HT1080 (cell line): ENCODE measurements around the gene NAPA. TPM values are rescaled to one million over a fixed set of nuclear protein-coding genes. Genes with fewer than 3 reads are reported as not detected.

Experiments used
- DNase-seq: peaks from one replicate; pipeline ENCODE4 v3.0.0-alpha.2; 2015; ENCODE audit warnings: low read depth
- polyA plus RNA-seq, 2 experiments: library from polyadenylated mRNA; depleted of rRNA; stranded (reverse); fragments of >200 nt; gene quantifications; 2 replicates each; pipeline ENCODE4 v1.2.3, GENCODE V29; 2015
- total RNA-seq: library from RNA; depleted of rRNA; stranded (reverse); fragments of >200 nt; shearing (Covaris generic); gene quantifications from 2 replicates; pipeline ENCODE4 v1.2.3, GENCODE V29; 2014; rRNA removed

Gene NAPA
- total RNA-seq: 74.4 and 89.0 TPM in 2 replicates
- 68.4 and 74.2 TPM in 2 replicates for polyA plus RNA-seq (2015; cell fraction: cytosol; rRNA removed)
- polyA plus RNA-seq (2015; cell fraction: nucleus; rRNA removed): 53.0 and 53.5 TPM in 2 replicates

DNA sequence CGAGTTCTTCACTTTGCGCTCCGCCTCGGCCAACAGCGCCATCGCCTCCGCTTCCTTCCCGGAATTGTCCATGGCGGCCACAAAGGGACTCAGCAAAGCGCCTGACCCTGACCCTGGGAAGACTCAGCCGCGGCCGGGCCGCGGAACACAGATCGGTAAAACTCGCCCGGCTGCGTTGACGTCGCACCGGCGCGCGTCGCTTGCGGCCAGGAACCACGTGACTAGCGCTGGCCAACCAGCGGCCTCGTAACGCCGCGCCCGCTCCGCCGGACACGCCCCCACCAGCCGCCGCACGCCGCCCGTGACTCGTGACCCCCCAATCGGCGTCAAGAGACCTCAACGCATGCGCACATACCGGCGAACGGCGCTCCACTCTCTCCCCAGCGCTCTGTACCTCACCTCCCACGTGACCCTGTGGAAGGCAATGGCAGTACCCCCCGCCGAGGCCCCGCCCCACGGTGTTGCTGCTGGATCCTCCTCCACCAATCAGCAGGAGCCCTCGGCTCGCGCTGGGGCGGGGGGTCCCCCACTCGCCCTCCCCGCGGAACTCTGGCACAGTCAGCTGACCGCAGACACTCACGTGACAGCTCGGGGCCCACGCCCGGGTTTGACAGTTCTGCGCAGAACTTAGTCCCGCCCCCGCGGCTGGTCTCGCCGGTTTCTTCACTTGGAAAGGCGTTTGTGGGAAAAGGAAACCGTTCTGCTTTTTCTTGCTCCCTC, at the start of gene NAPA:
Gene NAPA, minus strand, starts transcription at position 195 of the 720 bp plus-strand sequence. Its CDS starts 123 bp downstream, at position 72.
- DNase-seq: peak; percentile 100

DNA sequence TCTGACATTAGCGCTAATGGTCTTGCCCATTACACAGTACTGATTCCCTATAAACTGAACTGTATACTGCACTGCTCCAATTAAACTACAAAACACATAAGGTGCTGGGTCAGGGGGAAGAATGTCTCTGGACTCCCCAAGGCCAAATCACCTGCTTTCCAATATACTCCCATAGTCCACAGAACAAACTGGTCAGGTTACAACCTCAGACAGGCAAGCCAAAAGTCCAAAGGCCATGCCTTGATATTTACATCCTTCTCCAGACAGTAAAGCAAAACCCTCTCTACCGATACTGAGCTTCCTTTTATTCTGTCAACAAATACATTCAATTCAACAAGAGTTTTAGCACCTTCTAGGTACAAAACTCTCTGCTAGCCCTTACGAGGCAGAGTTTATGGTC, 49.2 kb upstream of the NAPA start:
- no peak for DNase-seq

DNA sequence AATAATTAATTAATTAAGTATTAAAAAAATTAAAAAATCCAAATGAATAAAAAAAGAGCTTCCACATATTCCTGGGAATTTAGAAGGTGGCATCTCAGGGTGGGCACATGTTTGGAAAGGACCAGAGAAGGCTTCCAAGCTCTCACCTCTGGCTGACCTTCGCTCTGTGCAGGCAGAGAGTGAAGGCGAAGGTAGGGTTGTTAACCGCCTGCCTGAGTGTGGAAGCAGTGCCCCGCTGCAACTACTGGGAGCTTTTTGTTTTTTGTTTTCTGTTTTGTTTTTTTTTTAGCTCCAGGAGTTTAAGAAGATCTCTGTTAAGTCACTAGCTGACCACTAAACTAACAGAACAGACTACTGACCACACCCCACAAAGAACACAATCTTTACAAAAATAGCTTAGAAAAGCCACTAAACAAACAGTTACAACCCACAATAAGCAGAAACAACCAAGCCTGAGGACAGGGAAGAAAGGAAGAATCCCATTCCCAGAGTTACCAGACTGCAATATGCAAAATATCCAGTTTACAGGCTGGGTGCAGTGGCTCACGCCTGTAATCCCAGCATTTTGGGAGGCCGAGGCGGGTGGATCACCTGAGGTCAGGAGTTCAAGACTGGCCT, 46.7 kb upstream of the NAPA start:
- no peak for DNase-seq

DNA sequence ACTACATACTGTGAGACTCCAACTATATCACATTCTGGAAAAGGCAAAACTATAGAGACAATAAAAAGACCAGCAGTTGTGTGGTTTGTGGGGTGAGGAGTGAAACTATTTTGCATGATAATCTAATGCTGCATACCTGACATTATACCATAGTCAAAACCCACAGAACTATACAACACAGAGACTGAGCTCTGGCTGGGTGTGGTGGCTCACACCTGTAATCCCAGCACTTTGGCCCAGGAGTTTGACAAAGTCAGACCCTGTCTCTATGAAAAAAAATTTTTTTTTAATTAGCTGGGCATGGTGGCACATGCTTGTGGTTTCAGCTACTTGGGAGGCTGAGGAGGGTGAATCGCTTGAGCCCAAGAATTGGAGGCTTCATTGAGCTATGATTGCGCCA, 46.1 kb upstream of the NAPA start:
- no peak for DNase-seq

DNA sequence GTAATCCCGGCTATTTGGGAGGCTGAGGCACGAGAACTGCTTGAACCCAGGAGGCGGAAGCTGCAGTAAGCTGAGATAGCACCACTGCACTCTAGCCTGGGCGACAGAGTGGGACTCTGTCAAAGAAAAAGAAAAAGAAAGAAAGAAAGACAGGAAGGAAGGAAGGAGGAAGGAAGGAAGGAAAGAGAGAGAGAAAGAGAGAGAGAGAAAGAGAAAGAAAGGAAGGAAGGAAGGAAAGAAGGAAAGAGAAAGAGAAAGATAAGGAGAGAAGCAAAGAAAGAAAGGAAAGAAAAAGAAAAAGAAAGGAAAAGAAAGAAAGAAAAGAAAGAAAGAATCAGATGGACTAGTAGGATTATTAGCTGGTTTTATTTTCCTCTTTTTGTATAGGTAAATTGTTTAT, 35.3 kb upstream of the NAPA start:
- no peak for DNase-seq

DNA sequence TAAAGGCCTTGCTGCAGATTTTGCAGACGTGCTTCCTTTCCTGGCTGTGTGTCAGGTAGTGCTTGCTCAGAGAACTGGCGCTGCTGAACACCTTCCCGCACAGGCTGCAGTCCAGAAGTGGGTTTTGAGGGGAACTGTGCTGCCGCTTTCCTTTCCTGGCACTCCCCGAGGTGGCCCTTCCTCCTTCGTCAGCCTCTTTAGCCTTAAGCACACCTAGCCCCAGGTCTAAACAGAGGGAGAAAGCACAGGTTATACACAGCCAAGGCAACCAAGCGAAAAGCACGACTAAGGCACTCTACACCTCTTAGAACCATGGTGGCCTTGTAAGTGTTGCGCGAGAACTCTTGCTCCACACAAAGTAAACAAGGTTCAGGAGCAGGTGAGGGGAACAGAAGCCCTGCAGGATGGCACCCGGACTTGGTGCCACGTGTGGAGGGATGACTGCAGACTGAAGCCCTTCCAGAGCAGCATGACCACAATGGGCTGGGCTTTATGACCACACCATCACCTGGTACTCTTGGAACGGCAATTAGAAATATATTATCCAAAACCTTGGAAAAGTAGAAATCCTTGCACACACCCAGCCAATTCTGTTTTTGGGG, 34.5 kb upstream of the NAPA start:
- no peak for DNase-seq

DNA sequence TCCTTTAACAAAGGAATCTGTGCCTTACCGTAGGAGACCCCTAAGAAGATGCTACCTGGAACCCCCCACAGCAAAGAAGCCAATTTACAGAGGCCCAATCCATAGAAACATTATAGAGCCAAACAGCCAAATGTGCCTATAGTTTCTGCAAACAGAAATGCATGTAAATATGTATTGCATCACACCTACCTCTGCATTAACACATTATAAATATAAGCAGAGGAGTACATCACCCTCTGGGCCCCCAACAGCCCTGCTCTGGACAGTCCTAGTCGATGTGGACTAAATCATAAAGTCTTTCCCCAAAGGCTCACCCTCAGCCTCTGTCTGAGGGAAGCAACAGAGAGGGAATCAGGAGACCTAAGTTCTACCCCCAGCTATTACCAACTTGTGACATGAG, 32.3 kb upstream of the NAPA start:
- no peak for DNase-seq

DNA sequence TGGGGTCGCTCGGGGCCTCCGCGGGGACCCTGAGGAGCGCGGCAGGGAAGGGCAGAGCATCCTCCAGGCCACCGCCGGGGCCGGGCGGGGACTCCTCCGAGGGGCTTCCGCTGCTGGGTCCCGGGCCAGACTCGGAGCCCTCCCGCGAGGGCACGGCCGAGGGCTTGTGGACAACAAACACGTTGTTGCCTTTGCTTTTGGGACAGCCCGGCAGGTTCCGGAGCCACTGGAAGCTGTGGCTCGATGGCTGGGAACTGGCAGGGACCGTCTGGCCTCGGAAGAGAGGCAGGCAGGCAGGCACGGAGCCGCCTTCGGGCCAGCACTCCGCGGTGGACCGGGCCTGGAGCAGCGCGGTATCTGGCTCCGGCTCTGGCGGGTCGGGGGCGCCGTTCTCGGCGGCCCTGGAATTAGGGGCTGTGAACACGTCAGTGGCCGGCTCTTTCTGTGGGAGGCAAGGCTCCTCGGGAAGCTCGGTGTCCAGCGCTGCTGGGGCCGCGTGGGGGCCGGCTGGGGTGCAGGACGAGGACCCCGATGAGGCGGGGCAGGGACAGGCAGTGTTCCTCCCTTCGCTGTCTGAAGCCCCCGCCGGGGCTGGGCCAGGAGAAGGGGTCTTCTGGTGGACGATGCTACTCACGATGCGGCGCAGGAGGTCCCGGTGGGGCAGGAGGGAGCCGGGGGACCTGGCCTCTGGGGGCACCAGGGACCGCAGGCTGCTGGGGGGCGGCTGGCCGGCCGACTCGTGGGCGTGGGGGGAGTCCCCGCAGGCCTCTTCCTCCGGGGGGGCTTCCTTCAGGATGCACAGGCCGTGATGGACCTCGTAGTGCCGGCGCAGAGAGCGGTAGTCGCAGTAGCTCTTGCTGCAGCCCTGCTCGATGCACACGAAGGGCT, 30.4 kb upstream of the NAPA start:
- DNase-seq: no peak

DNA sequence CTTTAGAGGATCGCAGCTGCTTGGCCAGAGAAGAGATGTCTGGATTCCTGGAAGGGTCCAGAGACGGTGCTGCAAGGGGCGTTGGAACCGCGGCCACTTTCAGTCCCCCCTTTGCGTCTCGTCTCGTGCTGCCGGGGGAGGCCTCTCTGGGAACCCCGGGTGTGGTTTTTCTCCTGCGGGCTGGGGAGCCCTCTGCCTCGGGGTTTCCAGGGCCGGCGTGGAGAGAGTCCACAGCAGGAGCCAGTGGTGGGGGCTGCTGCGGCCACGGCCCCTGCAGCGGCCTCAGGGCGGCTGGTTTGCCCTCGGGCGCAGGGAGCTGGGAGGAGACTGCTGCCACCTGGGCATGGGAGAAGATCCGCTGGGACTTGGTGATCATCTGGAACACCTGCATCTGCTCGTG, 29.6 kb upstream of the NAPA start:
- no peak for DNase-seq

DNA sequence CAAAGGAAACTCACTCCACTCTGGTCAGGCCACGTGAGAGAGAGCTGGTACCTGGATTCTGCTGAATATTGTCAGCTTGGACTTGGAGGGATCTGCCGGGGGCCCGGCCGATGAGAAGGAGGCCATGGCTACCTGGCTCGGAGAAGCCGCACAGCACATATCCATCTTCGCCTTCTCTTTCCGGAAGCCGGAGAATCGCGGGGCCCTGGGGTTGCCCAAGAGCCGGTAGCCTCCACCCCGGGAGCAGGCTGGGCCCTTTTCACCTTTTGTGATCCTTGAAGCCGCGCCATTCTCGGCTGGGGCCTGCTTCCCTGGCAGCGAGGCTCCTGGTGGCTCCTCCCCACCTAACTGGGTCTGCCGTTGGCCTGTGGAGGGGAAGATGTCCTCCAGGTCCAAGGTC, 29.2 kb upstream of the NAPA start:
- no peak for DNase-seq

DNA sequence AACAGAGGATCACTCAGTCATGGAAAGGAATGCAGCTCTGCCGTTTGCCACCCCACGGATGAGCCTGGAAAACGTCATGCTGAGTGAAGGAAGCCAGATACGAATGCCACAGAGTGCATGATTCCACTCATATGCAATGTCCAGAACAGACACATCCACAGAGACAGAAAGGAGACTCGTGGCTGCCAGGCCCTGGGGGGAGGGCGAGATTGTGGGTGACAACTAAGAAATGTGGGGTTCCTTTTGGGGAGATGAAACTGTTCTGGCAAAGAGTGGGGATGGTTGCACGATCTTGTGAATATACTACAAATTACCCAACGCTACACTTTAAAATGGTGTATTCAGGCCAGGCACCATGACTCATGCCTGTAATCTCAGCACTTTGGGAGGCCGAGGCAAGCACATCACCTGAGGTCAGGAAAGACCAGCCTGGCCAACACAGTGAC, 27.2 kb upstream of the NAPA start:
- DNase-seq: no peak

DNA sequence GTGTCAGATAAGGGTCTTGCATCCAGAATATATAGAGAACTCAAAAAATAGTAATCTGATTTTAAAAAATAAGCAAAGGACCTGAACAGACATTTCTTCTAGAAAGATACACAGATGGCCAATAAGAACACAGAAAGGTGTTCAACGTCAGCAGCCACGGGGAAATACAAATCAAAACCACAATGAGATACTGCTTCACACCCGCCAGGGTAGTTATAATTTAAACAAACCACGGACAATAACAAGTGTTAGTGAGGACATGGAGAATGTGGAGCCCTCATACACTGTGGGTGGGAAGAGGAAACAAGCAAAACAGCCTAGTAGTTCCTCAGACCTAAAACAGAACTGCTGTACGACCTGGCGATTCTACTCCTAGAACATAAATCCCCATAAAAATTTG, 26.7 kb upstream of the NAPA start:
- DNase-seq: no peak

DNA sequence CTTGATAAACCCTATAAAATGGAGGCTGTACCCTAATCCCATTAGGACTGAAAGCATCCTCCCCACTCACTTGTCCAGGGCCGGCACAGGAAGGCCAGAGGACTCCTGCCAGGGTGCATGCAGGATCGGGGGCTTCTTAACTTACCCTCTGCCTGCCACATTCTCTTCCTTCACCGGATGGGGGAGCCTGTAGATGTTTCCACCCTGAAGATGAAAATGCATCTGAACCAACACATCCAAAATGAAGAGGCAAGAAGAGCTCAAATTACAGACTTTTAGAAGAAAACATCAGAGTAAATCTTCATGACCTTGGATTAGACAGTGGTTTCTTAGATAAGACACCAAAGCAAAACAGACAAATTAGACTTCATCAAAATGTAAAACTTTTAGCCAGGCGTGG, 25.9 kb upstream of the NAPA start:
- DNase-seq: peak; percentile 20

DNA sequence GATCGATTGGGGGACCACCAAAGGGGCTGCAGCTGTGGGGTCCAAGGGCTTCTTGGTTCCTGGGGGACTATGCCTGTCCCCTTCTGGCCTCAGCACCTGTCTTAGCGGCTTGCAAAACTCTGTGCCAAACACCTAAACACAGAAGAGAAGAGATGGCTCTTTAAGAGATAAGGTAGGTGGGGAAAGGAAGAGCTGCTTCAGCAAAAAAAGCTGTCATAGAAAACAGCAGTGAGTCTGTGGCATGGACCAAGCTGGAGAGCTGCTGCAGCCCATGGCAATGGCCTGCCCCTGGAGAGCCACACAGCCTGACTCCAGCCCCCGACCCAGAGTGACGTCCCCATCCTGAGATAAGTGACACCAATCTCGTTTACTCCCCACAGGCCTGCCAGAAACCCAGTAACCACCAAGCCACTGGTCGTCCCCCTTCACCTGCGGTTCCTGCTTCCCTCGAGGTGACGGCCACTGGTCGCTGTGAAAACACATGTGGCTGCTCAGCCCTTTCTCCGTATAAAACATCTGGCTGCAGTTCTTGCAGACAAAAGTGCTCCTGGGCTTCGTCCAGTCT, 25.0 kb upstream of the NAPA start:
- no peak for DNase-seq

DNA sequence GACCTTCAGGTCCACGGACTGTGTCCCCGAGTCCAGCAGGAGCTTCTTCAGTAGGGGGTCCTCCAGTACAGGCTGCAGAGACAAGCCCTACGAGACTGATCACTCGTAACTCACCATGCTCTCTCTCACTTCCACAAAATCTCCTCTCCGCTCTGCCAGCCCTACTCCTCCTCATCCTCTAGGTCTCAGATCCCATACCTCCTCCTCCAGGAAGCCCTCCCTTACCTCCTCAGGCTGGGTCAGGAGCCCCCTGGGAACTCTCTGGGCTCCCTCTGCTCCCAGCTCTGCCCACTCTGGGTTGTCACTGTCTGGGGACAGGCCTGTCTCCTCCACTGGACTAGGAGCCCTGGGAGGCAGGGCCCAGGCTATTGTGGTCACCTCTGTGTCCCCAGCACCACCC, 23.9 kb upstream of the NAPA start:
- DNase-seq: no peak

DNA sequence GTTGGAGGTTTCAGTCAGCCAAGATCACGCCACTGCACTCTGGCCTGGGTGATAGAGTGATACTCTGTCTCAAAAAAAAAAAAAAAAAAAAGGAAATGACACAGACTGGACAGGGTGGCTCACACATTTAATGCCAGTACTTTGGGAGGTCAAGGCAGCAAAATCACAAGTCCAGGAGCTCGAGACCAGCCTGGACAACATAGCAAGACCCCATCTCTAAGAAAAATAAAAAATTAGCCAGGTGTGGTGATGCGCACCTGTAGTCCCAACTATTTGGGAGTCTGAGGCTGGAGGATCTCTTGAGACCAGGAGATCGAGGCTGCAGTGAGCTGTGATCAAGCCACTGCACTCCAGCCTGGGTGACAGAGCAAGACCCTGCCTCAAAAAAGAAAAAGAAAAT, 22.6 kb upstream of the NAPA start:
- no peak for DNase-seq

DNA sequence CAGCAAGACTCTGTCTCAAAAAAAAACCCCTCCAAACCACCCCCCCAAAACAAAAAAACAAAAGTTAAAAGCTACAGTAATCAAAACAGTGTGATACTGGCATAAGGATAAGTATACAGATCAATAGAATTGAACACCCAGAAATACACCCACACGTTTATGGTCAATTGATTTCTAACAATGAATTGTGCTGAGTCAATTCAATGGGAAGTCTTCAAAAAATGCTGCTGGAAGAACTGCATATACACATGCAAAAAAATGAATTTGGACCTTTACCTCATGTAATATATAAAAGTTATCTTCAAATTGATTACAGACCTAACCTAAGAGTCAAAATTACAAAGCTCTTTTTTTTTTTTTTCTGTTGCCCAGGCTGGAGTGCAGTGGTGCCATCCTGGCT, 19.8 kb upstream of the NAPA start:
- DNase-seq: no peak

DNA sequence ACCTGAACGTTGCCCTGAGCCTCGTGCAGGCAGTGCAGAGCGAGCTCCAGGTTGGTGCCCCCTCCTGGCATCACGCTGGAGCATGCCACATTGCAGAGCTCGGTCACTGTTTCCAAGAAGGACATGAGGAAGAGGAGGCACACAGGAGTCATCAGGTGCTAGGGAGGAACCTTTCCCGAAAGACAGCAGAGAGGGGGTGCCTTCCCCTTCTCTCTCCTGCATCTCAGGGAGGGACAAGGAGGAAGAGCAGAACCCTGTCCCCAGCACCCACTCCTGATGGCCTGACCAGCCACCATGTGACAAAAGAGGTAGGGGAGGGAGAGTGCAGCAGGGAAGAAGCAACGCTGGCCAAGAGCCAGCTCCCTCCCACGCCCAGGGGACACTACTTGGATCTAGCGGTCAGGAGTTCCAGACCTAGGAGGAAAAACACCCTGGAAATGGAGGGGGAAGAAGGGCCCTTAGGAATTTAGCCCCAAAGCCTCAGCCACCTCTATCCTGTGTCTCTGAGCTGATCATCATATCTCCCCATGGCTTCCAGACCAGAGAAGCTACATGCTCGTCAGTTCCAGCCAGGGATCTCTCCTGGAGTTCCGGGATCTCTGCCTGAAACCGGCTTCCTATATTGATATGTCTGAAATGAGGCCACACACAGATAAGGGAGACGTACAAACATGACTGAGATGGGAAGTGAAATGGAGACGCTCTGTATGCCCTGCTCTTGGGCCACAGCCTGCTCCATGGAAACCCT, 17.0 kb upstream of the NAPA start:
- no peak for DNase-seq

DNA sequence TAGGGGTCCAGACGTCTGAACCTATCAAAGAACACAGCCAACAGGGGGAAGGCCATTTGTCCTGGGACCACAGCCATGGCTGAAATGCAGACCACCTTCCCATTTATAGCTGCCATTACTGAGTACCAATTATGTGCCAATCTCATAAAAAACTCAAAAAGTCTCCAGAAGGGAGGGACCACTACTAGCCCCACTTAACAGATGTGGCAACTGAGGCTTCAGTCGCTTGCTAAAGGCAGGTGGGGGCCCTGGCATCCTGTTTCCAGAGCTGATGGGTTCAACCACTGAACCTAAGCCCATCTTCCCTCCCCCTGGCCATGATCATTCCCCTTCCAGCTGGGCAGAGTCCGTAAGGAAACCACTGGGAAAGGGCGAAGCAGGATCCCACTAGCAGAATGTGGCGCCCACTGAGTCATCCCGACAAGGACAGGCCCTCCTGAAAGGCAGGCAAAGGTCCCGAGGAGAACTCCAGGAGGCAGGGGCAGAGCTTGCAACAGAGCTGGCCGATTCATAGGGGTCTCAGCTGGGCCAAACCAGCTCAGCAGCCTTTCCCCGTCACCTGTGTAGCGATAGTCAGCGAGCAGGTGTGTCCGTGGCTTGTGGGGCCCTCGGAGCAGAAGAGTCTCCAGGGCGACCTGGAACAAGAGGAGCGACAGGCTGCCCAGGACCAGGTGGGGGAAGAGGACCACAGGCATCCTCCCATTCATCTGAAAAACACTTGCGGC, 14.3 kb upstream of the NAPA start:
- DNase-seq: no peak

DNA sequence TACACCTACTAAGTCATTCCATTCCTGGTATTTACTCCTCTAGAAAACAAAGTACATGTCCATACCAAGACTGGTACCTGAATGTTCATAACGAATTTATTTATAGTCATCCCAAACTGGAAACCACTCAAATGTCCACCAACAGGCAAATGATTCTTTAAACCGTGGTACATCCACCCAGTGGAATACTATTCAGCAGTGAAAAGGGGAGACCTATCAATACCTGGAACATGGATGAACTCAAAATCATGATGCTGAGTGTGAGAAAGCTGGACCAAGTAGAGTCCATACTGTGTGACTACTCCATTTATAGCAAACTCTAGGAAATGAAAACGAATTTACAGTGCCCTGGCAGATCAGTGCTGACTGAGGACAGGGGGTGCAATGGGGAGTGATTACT, 11.9 kb upstream of the NAPA start:
- DNase-seq: no peak
